MM.1S (cell line): ENCODE measurements around the gene CEACAM20.

Experiments used
- CTCF ChIP-seq: fragments of 300-600 bp; sonication (generic); IDR thresholded peaks from 2 replicates; pipeline ENCODE4 v1.5.1; 2016; ENCODE audit warnings: antibody characterized with exemption, low read length, mixed read lengths
- EZH2 ChIP-seq: fragments of 300-600 bp; sonication (generic); optimal IDR thresholded peaks from 2 replicates; pipeline ENCODE3; 2017; ENCODE audit warnings: low read depth, mild to moderate bottlenecking, antibody characterized with exemption, low read length, mixed read lengths
- EZH2phosphoT487 ChIP-seq: fragments of 300-600 bp; sonication (generic); IDR thresholded peaks from 2 replicates; pipeline ENCODE4 v1.6.1; 2018; ENCODE audit warnings: antibody characterized with exemption, low read length

GRCh38 chr19:44575116-44575700 is 45.7 kb upstream of the CEACAM20 start:
- no peak for TF ChIP-seq CTCF
- no peak for TF ChIP-seq EZH2phosphoT487
- TF ChIP-seq EZH2 = no peak
